GM12801 (cell line): ENCODE data around the gene FAT1.

ENCODE experiments used
- TF ChIP-seq, protein P1 (sequence below): IDR thresholded peaks from one replicate; pipeline ENCODE4 v1.5.1; 2011; ENCODE audit warnings: control low read depth; ENCODE audit not compliant: insufficient read length; ENCODE audit errors: extremely low read depth

Gene FAT1

DNA sequence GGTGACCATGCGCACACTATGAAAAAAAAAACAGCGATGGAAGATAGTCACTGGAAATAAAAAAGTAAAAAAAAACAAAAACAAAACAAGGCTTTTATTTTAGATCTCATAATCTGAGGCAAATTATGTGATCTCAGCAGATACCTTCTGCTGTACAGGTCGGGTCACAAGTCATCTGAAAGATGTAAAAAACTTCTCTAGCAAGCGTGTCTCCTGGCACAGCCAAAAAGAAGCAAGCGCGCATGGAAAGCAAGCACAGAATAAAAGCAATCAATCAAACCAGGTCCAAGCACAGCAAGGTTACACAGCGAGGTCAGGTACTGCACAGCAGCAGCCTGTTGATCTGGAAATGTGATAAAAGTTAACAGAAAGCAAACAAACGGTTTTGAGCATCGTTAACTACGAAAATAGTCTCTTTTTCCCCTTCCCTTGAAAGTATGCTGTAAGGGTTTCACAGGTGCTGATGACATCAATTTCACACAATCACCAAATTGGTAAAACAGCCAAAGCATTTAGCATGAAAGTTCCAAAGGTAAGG is 89.0 kb downstream of the FAT1 start:
- TF ChIP-seq, protein P1, sequence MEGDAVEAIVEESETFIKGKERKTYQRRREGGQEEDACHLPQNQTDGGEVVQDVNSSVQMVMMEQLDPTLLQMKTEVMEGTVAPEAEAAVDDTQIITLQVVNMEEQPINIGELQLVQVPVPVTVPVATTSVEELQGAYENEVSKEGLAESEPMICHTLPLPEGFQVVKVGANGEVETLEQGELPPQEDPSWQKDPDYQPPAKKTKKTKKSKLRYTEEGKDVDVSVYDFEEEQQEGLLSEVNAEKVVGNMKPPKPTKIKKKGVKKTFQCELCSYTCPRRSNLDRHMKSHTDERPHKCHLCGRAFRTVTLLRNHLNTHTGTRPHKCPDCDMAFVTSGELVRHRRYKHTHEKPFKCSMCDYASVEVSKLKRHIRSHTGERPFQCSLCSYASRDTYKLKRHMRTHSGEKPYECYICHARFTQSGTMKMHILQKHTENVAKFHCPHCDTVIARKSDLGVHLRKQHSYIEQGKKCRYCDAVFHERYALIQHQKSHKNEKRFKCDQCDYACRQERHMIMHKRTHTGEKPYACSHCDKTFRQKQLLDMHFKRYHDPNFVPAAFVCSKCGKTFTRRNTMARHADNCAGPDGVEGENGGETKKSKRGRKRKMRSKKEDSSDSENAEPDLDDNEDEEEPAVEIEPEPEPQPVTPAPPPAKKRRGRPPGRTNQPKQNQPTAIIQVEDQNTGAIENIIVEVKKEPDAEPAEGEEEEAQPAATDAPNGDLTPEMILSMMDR: no peak

DNA sequence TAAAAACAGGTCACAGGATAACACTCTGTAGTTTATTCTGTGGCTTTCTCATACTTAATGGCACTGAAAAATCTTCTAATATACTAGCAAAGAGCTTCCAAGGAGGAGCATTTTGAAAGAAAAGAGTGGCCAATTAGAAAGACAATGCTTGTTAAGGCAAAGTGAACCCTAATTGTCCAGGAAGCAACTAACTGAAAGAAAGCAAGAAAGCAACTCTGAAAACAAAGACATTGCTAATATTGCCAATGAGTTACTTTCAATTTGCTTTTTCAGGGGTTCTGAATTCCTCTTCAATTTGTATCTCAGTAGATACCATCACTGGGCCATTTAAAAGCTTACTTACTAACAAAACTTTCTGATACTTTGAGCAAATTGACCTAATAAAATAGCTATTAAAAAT is 89.8 kb downstream of the FAT1 start:
- TF ChIP-seq, protein P1: no peak

DNA sequence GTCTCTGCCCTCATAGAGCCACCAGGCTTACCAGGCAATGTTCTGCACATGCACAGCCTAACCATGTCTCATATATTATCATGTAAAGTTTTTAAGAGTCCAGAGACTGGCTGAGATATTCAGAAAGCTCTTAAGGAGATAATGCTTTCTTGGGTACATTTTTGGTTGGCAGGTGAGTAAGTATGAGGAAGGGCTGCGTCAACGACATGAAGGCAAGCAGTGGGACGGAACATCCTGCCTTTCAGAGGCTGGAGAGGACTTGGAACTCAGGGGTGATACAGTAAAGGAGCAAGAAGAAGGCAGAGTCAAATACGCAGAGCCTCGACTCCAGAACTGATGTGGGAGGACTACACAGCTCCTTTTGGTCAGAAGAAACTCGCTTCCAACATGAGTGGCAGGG is 93.5 kb downstream of the FAT1 start:
- TF ChIP-seq, protein P1: no peak

DNA sequence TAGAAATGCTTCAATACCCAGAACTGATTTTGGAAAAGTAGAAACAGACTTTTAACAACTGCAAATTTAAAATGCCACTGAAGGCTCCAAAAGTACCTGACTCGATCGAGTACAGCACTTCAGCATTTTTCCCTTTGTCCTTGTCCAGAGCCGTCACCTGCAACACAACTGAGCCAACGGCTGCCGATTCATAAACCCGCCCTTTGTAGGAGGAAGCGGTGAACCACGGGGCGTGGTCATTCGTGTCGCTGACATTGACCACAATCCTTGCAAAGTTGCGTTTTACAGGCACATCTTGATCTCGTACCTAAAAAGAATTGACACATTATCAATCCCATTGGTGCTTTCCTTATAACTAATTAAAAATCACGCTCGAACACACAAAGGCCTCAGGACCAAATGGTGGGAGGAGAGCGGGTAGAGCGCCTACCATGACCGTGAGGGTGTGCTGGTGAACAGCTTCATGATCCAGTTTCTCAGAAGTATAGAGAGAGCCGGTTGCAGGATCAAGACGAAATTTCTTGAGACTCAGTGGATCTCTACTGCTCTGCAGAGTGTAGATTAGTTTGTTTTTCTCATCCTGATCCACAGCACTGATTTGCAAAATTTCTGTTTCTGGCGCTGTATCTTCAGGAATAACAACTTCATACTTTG is 95.5 kb downstream of the FAT1 start:
- TF ChIP-seq, protein P1: no peak

DNA sequence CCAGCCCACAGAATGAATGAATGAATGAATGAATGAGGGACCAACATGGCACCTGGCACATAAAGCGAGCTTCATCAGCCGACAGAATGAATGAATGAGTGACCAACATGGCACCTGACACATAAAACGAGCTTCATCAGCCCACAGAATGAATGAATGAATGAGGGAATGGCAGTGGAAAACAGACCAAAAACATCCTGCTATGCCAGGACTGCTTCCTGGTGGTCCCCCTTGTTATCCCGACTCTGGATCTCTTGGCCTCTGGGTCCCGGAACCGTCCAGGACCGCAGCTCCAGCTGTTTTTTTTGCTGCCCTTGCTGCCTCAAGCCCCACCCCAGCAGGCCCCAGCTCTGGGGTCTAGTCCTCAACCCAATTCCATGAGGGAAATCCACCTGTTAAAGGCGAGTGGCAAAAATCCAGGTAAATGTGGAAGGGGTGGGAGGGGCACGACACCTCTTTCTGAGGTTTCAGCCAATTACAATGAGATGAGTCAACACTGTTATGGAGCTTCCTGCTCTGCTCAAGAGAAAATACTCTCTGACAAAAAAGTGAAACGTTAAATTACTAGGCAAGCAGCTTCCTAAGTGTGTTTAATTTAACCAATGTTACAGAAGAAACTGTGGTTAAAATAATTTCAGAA is 96.3 kb downstream of the FAT1 start:
- TF ChIP-seq, protein P1: no peak

DNA sequence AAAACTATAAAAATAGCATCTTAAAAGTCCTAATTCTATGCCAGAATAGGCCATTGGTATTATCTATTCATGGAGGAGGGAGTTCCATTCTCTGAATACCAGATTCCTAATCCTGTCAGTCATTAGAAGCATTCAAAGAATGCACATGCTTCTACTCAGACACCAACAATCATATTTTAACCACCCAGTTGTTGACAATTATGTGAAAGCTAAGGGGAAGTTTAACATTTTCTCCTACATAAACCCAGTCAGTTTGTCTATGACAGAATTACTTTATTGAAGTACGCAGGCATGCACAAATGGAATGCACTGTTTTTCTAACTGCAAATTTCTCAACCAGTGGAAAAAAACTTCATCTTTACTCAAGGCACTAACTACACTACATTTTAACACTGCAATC is 98.7 kb downstream of the FAT1 start:
- TF ChIP-seq, protein P1: no peak

DNA sequence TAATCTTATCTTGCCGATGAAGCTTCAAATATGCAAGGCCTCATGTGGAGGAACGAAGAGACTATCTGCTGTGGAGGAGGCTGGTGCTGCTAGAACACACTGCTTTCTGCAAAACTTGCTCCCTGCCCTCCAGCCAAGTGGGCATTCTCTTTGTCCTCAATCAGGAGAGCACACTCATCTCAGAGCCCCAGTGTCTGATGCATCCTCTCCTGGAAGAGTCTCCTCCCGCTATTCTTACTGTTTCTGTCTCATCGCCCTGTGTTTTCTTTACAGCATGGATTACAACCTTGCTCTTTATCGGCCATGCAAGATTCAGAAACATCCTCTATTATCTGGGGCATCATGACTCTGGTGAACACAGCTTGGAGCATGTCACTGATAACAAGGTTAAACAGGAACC is 100.1 kb downstream of the FAT1 start:
- TF ChIP-seq, protein P1: no peak
